MM.1S (cell line): ENCODE data around the gene SCFD2.

Experiments
- DNase-seq: peaks from one replicate; pipeline ENCODE4 v3.0.0-alpha.2; 2015
- H2AFZ ChIP-seq: fragments of 300-600 bp; sonication (generic); 2 replicates; pipeline ENCODE4 v1.6.0; 2016; ENCODE audit warnings: antibody characterized with exemption, low read length
- H3F3A ChIP-seq: fragments of 300-600 bp; sonication (generic); 2 replicates; pipeline ENCODE4 v1.6.1; 2016; ENCODE audit warnings: mild to moderate bottlenecking, antibody characterized with exemption, low read length, moderate library complexity, mixed read lengths; ENCODE audit not compliant: insufficient read depth
- H3K27ac ChIP-seq: fragments of 300-600 bp; sonication (generic); 2 replicates; pipeline ENCODE4 v1.5.1; 2016; ENCODE audit warnings: mild to moderate bottlenecking, low read length
- H3K27me3 ChIP-seq: fragments of 300-600 bp; sonication (generic); replicated peaks from 2 replicates; pipeline ENCODE4 v1.6.0; 2016; ENCODE audit warnings: low read length; ENCODE audit not compliant: insufficient read depth
- H3K36me3 ChIP-seq: fragments of 300-600 bp; sonication (generic); replicated peaks from 2 replicates; pipeline ENCODE4 v1.6.1; 2016; ENCODE audit warnings: mild to moderate bottlenecking, low read length, mixed read lengths; ENCODE audit not compliant: insufficient read depth
- H3K4me1 ChIP-seq: fragments of 300-600 bp; sonication (generic); 2 replicates; pipeline ENCODE4 v1.6.1; 2016; ENCODE audit warnings: low read length, mixed read lengths
- H3K4me2 ChIP-seq: fragments of 300-600 bp; sonication (generic); 2 replicates; pipeline ENCODE4 v1.6.0; 2016; ENCODE audit warnings: low read depth, low read length
- H3K4me3 ChIP-seq: fragments of 300-600 bp; sonication (generic); 2 replicates; pipeline ENCODE4 v1.5.1; 2016; ENCODE audit warnings: low read length, mixed read lengths
- H3K79me2 ChIP-seq: fragments of 300-600 bp; sonication (generic); 2 replicates; pipeline ENCODE4 v1.6.1; 2016; ENCODE audit warnings: mixed run types, low read length, mixed read lengths
- H3K9ac ChIP-seq: fragments of 300-600 bp; sonication (generic); 2 replicates; pipeline ENCODE4 v1.6.1; 2016; ENCODE audit warnings: low read length, mixed read lengths
- H3K9me2 ChIP-seq: fragments of 300-600 bp; sonication (generic); replicated peaks from 2 replicates; pipeline ENCODE4 v1.6.1; 2016; ENCODE audit warnings: mild to moderate bottlenecking, low read length, mixed read lengths; ENCODE audit not compliant: insufficient read depth
- H3K9me3 ChIP-seq: fragments of 300-600 bp; sonication (generic); replicated peaks from 2 replicates; pipeline ENCODE4 v1.6.1; 2016; ENCODE audit warnings: mild to moderate bottlenecking, low read length, mixed read lengths; ENCODE audit not compliant: insufficient read depth
- H4K20me1 ChIP-seq: fragments of 300-600 bp; sonication (generic); 2 replicates; pipeline ENCODE4 v1.6.1; 2016; ENCODE audit warnings: mild to moderate bottlenecking, low read length, moderate library complexity, mixed read lengths; ENCODE audit not compliant: insufficient read depth
- EZH2 ChIP-seq: fragments of 300-600 bp; sonication (generic); optimal IDR thresholded peaks from 2 replicates; pipeline ENCODE3; 2017; ENCODE audit warnings: low read depth, mild to moderate bottlenecking, antibody characterized with exemption, low read length, mixed read lengths
- EZH2phosphoT487 ChIP-seq: fragments of 300-600 bp; sonication (generic); IDR thresholded peaks from 2 replicates; pipeline ENCODE4 v1.6.1; 2018; ENCODE audit warnings: antibody characterized with exemption, low read length
- TF ChIP-seq, protein P1 (sequence below): fragments of 300-600 bp; sonication (generic); IDR thresholded peaks from 2 replicates; pipeline ENCODE4 v1.5.1; 2016; ENCODE audit warnings: antibody characterized with exemption, low read length, mixed read lengths

The SCFD2 gene

DNA sequence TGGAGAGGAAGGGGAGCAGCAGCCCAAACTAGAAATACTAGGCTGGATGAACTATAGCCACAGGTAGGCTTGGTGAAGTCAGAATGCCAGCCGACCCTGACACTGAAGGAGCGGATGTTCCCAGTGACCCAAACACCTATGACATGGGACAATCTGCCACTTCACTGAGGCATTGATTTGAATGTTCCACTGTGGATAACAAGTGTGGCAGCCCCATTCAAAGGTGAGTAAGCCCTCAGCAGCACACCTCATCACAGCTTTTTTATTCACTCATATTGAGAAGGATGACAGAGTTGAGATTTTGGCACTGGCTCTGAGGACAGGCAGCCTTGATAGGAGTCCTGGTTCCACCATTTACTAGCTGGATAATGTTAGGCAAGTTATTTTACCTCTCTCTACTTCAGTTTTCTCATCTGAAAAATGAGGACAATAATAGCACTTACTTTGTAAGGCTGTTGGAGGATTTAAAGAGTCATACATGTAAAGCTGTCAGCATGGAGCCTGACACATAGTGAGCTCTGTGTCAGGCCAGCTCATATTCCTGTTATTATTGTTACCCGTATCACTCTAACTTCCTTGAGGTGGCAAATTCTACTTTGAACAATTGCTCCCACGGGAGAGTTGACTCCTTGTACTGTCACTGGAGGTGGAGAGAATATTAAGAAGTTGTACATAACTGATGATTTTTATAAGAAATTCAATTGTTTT is 389.2 kb downstream of the SCFD2 start:
- Histone ChIP-seq H3K4me3 (no peak overlapping the region), H3K27ac (no peak overlapping the region), H2AFZ (no peak overlapping the region), H3F3A (no peaks in the 10 kb centered on the region), H3K79me2 (no peaks in the 10 kb centered on the region), H3K4me1 (no peaks in the 10 kb centered on the region), H3K4me2 (no peak overlapping the region), H3K9ac (no peak overlapping the region), H4K20me1 (no peaks in the 10 kb centered on the region), H3K9me3 (no peaks in the 10 kb centered on the region), H3K9me2 (no peaks in the 10 kb centered on the region), H3K27me3 (no peaks in the 10 kb centered on the region), H3K36me3 (no peaks in the 10 kb centered on the region)
- TF ChIP-seq EZH2phosphoT487 (no peak), EZH2 (no peak)
- TF ChIP-seq, protein P1, sequence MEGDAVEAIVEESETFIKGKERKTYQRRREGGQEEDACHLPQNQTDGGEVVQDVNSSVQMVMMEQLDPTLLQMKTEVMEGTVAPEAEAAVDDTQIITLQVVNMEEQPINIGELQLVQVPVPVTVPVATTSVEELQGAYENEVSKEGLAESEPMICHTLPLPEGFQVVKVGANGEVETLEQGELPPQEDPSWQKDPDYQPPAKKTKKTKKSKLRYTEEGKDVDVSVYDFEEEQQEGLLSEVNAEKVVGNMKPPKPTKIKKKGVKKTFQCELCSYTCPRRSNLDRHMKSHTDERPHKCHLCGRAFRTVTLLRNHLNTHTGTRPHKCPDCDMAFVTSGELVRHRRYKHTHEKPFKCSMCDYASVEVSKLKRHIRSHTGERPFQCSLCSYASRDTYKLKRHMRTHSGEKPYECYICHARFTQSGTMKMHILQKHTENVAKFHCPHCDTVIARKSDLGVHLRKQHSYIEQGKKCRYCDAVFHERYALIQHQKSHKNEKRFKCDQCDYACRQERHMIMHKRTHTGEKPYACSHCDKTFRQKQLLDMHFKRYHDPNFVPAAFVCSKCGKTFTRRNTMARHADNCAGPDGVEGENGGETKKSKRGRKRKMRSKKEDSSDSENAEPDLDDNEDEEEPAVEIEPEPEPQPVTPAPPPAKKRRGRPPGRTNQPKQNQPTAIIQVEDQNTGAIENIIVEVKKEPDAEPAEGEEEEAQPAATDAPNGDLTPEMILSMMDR = no peak
- no peak for DNase-seq

DNA sequence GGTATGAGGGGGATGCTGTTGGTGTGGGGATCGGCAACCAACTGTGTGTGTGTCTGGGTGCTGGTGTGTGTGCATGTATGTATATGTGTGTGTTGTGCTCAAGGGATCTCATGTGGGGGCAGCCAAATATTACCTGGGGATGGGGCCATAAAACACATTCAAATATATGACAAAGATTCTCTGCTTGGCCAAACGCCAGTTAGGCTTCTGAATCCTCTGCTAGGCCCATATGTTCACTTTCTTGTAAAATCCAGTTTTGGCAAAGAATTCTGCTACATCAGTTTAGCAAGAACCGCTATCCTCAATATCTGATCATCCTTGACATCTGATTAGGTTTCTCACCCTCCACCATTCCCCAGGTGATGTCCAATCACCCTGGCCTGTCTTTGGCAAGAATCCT is 397.2 kb downstream of the SCFD2 start:
- Histone ChIP-seq H3K9me3 (no peaks in the 10 kb centered on the region), H3K36me3 (no peaks in the 10 kb centered on the region), H4K20me1 (no peaks in the 10 kb centered on the region), H3K9ac (no peak overlapping the region), H3K4me3 (no peak overlapping the region), H3K27me3 (no peaks in the 10 kb centered on the region), H2AFZ (no peak overlapping the region), H3K79me2 (no peaks in the 10 kb centered on the region), H3K9me2 (no peaks in the 10 kb centered on the region), H3F3A (no peaks in the 10 kb centered on the region), H3K27ac (no peak overlapping the region), H3K4me1 (no peaks in the 10 kb centered on the region), H3K4me2 (no peak overlapping the region)
- TF ChIP-seq, protein P1 = no peak
- TF ChIP-seq EZH2 = no peak
- TF ChIP-seq EZH2phosphoT487 = no peak
- DNase-seq = no peak

DNA sequence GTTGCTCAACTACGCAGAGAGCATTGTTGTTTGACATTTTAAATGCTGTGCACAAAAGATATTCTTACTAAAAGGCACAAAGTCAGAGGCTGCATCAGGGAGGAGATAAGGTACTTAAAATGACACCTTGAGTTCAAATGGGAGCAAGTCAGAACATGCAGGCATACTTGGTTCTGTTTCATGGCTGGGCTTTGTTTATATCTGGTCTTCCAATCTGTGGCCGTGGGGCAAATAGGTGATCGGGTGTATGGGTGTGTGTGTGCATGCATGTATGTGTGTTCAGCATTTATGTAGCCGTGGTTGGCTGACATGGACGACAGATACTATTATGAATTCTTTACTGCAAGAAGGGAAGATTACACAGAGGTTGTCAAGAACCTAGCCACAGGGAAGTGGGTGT is 397.6 kb downstream of the SCFD2 start:
- no peaks in the 10 kb centered on the region for H3K9me3 ChIP-seq
- H3K27ac ChIP-seq = no peak overlapping the region
- no peaks in the 10 kb centered on the region for H3K27me3 ChIP-seq
- DNase-seq = no peak
- no peaks in the 10 kb centered on the region for H3K4me1 ChIP-seq
- H3F3A ChIP-seq = no peaks in the 10 kb centered on the region
- no peak overlapping the region for H2AFZ ChIP-seq
- no peak overlapping the region for H3K4me3 ChIP-seq
- H3K9ac ChIP-seq = no peak overlapping the region
- H3K4me2 ChIP-seq = no peak overlapping the region
- TF ChIP-seq, protein P1 = no peak
- TF ChIP-seq EZH2phosphoT487 = no peak
- no peaks in the 10 kb centered on the region for H3K9me2 ChIP-seq
- no peaks in the 10 kb centered on the region for H3K79me2 ChIP-seq
- no peaks in the 10 kb centered on the region for H4K20me1 ChIP-seq
- no peaks in the 10 kb centered on the region for H3K36me3 ChIP-seq
